PC-3 (cell line): ENCODE results near the gene FAM98C.

Source experiments
- EZH2 ChIP-seq: fragments of 300-600 bp; sonication (generic); IDR thresholded peaks from one replicate; pipeline ENCODE4 v1.6.1; 2017; ENCODE audit warnings: antibody characterized with exemption, mild to moderate bottlenecking, low read length; ENCODE audit not compliant: unreplicated experiment
- EZH2phosphoT487 ChIP-seq: fragments of 300-600 bp; sonication (generic); IDR thresholded peaks from 2 replicates; pipeline ENCODE4 v1.6.1; 2018; ENCODE audit warnings: mild to moderate bottlenecking, antibody characterized with exemption, low read length, borderline replicate concordance
- TF ChIP-seq, protein P1 (sequence below): fragments of 300-600 bp; sonication (generic); conservative IDR thresholded peaks from 2 replicates; pipeline ENCODE4 v1.5.1; 2017; ENCODE audit warnings: antibody characterized with exemption, low read depth, mild to moderate bottlenecking, low read length

DNA sequence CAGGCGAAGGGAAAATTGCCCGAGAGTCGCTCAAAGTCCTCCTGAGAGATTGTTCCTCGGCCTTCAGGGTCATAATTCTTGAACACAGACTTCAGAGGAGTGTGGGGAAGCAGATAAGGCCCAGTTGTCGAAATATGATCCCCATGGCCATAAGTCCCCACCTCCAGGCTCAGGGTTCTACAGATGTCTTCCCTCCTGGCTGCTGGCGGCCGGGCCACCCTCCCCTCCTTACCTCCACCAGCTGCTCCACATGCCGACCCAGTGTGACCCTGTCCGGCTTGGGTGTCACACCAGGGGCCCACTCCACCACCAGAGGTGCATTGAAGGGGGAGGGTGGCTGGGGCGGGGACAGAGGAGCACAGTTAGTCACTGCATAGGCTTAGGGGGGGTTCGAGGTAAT lies 10.1 kb downstream of the FAM98C start:
- TF ChIP-seq, protein P1, sequence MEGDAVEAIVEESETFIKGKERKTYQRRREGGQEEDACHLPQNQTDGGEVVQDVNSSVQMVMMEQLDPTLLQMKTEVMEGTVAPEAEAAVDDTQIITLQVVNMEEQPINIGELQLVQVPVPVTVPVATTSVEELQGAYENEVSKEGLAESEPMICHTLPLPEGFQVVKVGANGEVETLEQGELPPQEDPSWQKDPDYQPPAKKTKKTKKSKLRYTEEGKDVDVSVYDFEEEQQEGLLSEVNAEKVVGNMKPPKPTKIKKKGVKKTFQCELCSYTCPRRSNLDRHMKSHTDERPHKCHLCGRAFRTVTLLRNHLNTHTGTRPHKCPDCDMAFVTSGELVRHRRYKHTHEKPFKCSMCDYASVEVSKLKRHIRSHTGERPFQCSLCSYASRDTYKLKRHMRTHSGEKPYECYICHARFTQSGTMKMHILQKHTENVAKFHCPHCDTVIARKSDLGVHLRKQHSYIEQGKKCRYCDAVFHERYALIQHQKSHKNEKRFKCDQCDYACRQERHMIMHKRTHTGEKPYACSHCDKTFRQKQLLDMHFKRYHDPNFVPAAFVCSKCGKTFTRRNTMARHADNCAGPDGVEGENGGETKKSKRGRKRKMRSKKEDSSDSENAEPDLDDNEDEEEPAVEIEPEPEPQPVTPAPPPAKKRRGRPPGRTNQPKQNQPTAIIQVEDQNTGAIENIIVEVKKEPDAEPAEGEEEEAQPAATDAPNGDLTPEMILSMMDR: no peak
- TF ChIP-seq EZH2 (no peak), EZH2phosphoT487 (no peak)
